COR-L47 (cell line): ENCODE results near the gene ZC2HC1C.
"Not testable (repeated sequence)": the region's sequence is repeated elsewhere in the genome, so short reads cannot be mapped to it uniquely, and the experiment has no call there.

Experiments used
- DNase-seq: peaks from one replicate; lab custom pipeline; 2025; lab: John Stamatoyannopoulos, UW

Gene ZC2HC1C

DNA sequence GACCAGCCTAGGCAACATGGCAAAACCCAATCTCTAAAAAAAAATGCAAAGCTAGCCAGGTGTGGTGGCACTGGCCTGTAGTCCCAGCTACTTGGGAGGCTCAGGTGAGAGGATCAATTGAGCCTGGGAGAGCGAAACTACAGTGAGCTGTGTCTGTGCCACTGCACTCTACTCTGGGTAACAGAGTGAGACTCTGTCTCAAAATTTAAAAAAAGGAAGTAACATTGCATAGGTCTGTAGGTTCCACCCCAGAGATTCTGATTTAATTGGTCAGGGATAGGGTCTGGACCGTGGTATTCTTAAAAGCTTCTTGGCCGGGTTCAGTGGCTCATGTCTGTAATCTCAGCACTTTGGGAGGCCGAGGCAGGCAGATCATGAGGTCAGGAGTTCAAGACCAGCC lies 26.2 kb downstream of the ZC2HC1C start:
- no peak for DNase-seq

DNA sequence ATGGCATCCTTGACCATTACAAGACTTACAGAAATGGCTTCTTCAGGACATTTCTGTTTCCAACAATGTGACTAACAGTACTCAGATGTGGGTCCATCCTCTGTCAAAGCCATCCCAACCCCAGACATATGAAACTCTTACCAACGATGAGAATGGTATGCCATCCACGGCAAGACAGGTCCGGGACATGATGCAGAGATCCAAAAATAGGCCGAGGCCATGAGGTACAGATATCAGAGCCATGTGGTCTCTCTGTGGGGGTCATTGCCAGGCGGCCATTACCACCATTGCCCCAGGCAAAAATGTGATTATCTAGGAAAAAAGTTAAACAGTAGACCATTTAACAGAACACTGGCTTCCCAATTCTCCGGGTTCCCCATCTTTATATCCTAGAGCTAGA lies 27.5 kb downstream of the ZC2HC1C start:
- no peak for DNase-seq

- no peak for DNase-seq
These were observed 28.8 kb downstream of the ZC2HC1C start for GRCh38 chr14:75098212-75098611.

DNA sequence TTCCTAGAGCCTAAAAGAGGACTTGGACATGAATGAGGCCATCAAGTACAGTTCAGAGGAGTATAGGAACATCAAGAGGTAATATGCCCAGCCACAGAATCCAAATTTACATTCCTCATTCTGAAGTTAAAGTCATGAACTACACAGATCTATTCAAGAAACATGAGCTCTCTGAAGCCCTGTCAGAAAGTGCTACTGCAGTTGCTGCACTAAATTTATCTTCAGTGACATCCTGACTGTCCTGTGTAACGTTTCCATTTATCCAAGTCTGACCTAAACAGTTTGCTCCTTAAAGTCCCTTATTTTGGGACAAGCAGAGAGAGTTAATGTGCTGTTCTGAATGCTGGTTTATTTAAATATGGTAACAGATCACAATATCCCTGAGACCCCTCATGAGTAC lies 29.2 kb downstream of the ZC2HC1C start:
- no peak for DNase-seq

DNA sequence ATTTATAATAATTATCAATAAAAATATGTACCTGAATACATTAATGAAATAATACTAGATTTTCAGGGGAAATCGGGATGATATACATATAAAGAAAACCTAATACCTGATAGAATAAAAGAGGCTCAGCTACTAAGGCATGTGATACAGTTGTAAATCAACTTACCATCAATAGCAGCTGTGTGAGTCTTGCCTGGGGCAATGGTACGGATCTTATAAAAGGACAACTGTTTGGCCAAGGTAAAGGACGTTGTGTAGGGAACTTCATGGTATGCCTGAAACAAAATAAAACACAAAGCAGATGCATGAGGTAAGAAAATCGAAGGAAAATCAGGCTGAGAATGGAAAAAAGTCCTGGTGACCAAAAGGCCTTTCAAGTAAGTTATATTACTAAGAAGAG lies 32.0 kb downstream of the ZC2HC1C start:
- no peak for DNase-seq

DNA sequence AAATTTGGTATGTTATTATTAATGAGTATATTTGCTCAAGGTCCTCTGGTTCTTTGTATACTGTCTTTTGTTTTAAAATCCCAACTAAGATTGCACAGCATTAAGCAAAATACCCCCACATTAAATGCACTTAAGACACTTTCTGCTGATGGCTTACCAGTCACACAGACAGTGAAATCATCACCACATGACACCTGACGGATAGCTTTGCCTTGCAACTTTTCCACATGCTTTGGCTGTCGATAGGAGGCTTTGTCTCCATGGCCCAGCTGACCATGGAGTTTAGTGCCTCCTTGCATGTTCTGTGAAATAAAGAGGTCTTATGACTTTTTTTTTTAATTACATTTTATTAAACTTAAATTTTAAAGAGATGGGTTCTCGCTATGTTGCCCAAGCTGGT lies 37.7 kb downstream of the ZC2HC1C start:
- no peak for DNase-seq

- DNase-seq: no peak
These were observed 40.4 kb downstream of the ZC2HC1C start for GRCh38 chr14:75109877-75110276.

DNA sequence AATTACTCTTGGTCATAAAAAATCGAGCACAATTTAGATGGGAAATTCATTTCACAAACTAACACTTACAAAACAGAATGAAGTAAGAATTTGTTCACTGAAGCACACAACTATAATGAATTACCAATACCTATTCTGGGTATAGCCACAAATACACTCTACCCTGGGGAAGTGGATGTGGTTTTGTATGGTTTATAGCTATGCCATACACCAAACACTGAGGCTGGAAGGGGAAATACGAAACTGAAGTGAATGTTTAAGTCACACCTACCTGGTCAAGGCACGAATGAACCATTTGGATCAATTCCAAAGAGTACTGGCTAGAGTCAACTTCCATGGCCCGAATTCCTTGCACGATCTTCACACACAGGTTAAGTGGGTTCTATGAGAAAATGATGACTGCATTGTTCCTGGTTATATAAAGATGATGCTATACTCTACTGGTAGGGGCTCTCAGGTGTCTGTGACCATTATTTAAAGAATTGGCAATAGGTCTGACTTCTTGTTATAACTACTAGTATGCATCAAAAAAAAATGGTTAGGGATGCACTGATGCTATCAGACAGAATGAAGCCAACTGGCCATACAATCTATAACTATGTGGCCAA lies 44.6 kb downstream of the ZC2HC1C start:
- DNase-seq: no peak

- no peak for DNase-seq
These were observed 49.6 kb downstream of the ZC2HC1C start for GRCh38 chr14:75119056-75119455.

- DNase-seq: no peak
These were observed 51.3 kb downstream of the ZC2HC1C start for GRCh38 chr14:75120541-75121291.

DNA sequence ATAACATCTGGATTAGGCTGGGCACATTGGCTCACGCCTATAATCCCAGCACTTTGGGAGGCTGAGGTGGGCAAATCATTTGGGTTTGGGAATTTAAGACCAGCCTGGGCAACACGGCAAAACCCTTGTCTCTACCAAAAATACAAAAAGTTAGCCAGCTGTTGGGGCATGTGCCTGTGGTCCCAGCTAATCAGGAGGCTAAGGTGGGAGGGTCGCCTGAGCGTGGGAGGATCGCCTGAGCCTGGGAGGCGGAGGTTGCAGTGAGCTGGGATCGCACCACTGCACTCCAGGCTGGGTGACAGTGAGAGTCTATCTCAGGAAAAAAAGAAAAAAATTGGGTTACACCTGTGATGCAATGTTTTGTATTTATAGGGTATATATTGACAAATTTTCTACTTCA lies 52.1 kb downstream of the ZC2HC1C start:
- no peak for DNase-seq

GRCh38 chr14:75123991-75124390 lies 54.5 kb downstream of the ZC2HC1C start:
- no peak for DNase-seq

- DNase-seq: no peak
These were observed 56.2 kb downstream of the ZC2HC1C start for GRCh38 chr14:75125617-75126016.

GRCh38 chr14:75126121-75126544 lies 56.7 kb downstream of the ZC2HC1C start:
- no peak for DNase-seq

DNA sequence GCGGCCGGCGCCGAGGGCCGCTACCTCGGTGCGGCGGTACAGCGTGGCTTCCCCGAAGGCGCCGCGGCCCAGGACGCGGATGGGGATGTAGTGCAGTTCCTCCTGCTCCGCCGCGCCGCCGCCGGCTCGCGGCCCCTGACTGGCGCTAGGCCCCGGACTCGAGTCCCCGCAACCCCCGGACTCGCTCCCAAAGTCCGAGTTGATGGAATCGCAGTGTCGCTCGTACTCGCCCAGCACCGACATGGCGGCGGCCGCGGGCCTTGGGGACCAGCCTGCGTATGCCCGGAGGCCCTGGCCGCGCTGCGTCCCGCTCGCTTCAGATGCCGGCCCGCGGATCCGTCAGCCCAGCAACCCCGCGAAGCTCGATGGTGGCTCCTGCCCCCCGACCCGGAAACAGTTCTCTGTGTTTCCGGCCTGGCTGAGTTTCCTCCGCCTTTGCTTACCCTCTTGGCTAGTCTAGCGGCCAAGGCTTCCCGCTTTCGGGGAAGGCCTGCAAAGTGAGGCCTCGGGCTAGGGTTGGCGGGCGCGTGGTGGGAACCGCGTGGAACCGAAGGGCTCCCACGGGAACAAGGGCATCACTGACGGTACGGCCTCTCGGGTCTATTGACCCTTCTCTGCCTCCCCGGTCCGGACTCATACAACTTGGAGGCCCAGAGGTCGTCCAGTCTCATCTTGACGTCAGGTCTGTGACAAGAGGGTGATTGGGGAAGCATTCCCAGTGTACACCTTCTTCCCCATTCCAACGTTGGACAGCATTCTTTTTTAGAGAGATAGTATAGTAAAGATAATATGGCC lies 57.4 kb downstream of the ZC2HC1C start, which contains the start of gene NEK9:
NEK9 (minus strand) TSS at position 370 of the 795 bp plus-strand sequence; CDS start at position 243, 127 bp downstream.
- peak; percentile 86 for DNase-seq

- not testable (repeated sequence) for DNase-seq
These were observed 58.0 kb downstream of the ZC2HC1C start for GRCh38 chr14:75127474-75127820.

DNA sequence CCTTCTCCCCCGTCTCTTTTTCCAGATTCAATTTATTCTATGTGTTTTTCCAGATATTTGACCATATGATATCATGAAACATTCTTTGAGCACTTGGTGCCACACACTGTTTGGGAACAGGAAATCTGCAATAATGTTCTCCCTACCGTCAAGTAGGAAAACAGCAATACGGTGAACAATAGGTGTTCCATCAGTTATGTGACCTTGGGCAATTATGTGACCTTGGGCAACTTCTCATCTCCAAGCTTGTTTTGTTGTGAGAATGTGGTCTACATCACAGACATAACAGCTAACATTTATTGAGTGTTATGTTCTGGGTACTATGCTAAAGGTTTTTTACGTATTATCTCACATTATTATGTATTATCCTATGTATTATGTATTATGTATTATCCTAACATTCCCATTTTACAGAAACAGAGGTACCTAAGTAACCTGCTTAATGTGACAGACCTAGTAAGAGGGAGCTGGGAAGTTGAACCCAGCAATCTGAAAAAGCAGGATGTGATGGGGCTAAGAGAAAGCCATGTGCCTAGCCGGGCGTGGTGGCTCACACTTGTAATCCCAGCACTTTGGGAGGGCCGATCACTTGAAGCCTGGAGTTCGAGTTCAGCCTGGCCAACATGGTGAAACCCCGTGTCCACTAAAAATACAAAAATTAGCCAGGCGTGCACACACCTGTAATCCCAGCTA lies 58.6 kb downstream of the ZC2HC1C start:
- no peak for DNase-seq

DNA sequence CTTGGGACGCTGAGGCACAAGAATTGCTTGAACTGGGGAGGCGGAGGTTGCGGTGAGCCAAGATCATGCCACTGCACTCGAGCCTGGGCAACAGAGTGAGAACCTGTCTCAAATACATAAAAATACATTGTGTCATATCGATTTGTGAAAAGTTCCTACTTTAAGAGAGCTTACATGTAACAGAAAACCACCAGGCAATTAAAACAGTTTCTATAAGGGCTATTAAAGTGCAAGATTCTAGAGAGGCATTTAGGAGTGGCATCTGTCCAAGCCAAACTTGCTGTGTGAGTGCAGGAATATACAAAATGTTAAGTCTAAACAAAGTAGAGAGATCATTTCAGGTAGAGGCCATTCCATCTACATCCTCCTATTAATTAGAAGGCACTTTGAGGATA lies 59.2 kb downstream of the ZC2HC1C start:
- DNase-seq: no peak
